K562 (cell line): ENCODE data around the gene SLC7A5. TPM values are rescaled to one million over a fixed set of nuclear protein-coding genes. Genes with fewer than 3 reads are reported as not detected.

Experiments used
- ATAC-seq: fragments of 200-7000 bp; cut with Tn5 transposase; 3 replicates; pipeline ENCODE4 v1.9.1; 2020; ENCODE audit warnings: moderate library complexity
- BruUV-seq: library from RNA; stranded (reverse); fragments of 400-500 nt; replicated peaks from 2 replicates; lab custom pipeline; 2021; lab: Mats Ljungman, UMichigan
- CTCF ChIA-PET: fragments of 300-600 bp; formaldehyde crosslinking; extraction: SDS; loops from one replicate; lab custom pipeline; 2021; ENCODE audit warnings: low intra/inter-chr PET ratio; lab: Yijun Ruan, JAX
- POLR2A ChIA-PET: fragments of 300-600, 350-650 bp; sonication (Branson Sonifier 250); formaldehyde crosslinking; extraction: SDS; loops from one replicate; lab custom pipeline; 2021; ENCODE audit warnings: antibody characterized with exemption, inconsistent platforms; lab: Yijun Ruan, JAX
- DNase-seq, 4 experiments: peaks; one replicate each; pipeline versions ENCODE4 v3.0.0 to v3.0.0-alpha.2; 2011 to 2018; ENCODE audit warnings: low spot score in 3 of 4, mixed read lengths in 3 of 4; ENCODE audit errors: extremely low read depth in 1 of 4
- FAIRE-seq: peaks from 2 replicates; lab custom pipeline; 2011; peaks lifted over from hg19 to GRCh38; lab: Jason Lieb, UNC
- H2AFZ ChIP-seq: 2 replicates; pipeline ENCODE4 v1.6.0; 2011; ENCODE audit warnings: low read depth, low read length, control low read depth, inconsistent platforms
- H3K27ac ChIP-seq: fragments of 200-600 bp; 3 replicates; pipeline ENCODE4 v1.8.0; 2011; ENCODE audit warnings: low read depth, mild to moderate bottlenecking, control low read depth, inconsistent platforms, low read length, moderate library complexity, mixed read lengths; ENCODE audit errors: extremely low read depth
- H3K27me3 ChIP-seq, 2 experiments: fragments of 300-600 bp in 1 of 2; 2 replicates in 1 of 2; 3 replicates in 1 of 2; pipeline versions ENCODE4 v1.6.0 to v1.8.0; 2011; ENCODE audit warnings: inconsistent platforms in 2 of 2, low read length in 2 of 2, mild to moderate bottlenecking in 1 of 2, mixed read lengths in 1 of 2, moderate library complexity in 1 of 2; ENCODE audit not compliant: control insufficient read depth in 2 of 2, insufficient read depth in 2 of 2
- H3K36me3 ChIP-seq: fragments of 300-600 bp; 3 replicates; pipeline ENCODE4 v1.8.0; 2011; ENCODE audit warnings: mild to moderate bottlenecking, low read length, inconsistent platforms; ENCODE audit not compliant: control insufficient read depth, insufficient read depth
- H3K4me1 ChIP-seq, 2 experiments: fragments of 200-600 bp in 1 of 2; replicated peaks in 1 of 2; 2 replicates in 1 of 2; 3 replicates in 1 of 2; pipeline versions ENCODE4 v1.5.1 to v1.8.0; 2011; ENCODE audit warnings: inconsistent platforms in 2 of 2, low read length in 2 of 2, mild to moderate bottlenecking in 1 of 2, mixed read lengths in 1 of 2, moderate library complexity in 1 of 2; ENCODE audit not compliant: control insufficient read depth in 2 of 2, insufficient read depth in 2 of 2
- H3K4me2 ChIP-seq: 2 replicates; pipeline ENCODE4 v1.6.1; 2011; ENCODE audit warnings: low read length, control low read depth, inconsistent platforms, mixed read lengths; ENCODE audit not compliant: insufficient read depth
- H3K4me3 ChIP-seq: fragments of 200-600 bp; sonication (generic), shearing (Covaris generic); 2 replicates; pipeline ENCODE4 v1.5.1; 2016; ENCODE audit warnings: control low read depth, inconsistent platforms
- H3K79me2 ChIP-seq: fragments of 200-600 bp; 3 replicates; pipeline ENCODE4 v1.8.0; 2011; ENCODE audit warnings: low read length, inconsistent platforms; ENCODE audit not compliant: control insufficient read depth, insufficient read depth
- H3K9ac ChIP-seq, 2 experiments: 2 replicates each; pipeline versions ENCODE4 v1.6.0 to v1.6.1; 2011; ENCODE audit warnings: low read depth in 2 of 2, low read length in 2 of 2, control low read depth in 1 of 2, inconsistent platforms in 1 of 2, mild to moderate bottlenecking in 1 of 2, mixed read lengths in 1 of 2; ENCODE audit not compliant: insufficient read depth in 1 of 2
- H3K9me1 ChIP-seq: one replicate; pipeline ENCODE4 v1.6.0; 2011; ENCODE audit warnings: inconsistent platforms, mild to moderate bottlenecking, low read length, moderate library complexity; ENCODE audit not compliant: control insufficient read depth, insufficient read depth
- H3K9me3 ChIP-seq: replicated peaks from 2 replicates; pipeline ENCODE4 v1.5.1; 2011; ENCODE audit warnings: low read depth, low read length, inconsistent platforms; ENCODE audit not compliant: control insufficient read depth, insufficient read depth
- H4K20me1 ChIP-seq: replicated peaks from 2 replicates; pipeline ENCODE4 v1.6.1; 2011; ENCODE audit warnings: low read length, inconsistent platforms, mixed read lengths; ENCODE audit not compliant: control insufficient read depth, insufficient read depth
- POLR2G ChIP-seq: fragments of 200-400 bp; formaldehyde crosslinking; IDR thresholded peaks from 2 replicates; pipeline ENCODE4 v1.6.1; 2017; ENCODE audit warnings: low read depth, mild to moderate bottlenecking, antibody characterized with exemption, low read length, moderate library complexity
- RBM22 ChIP-seq: fragments of 200-400 bp; formaldehyde crosslinking; IDR thresholded peaks from 2 replicates; pipeline ENCODE4 v1.6.1; 2018; ENCODE audit warnings: low read length, low read depth; ENCODE audit not compliant: poor library complexity, severe bottlenecking
- TBL1XR1 ChIP-seq, 2 experiments: IDR thresholded peaks; 2 replicates each; pipeline ENCODE4 v1.6.1; 2012; ENCODE audit warnings: improper control_type of control experiment in 2 of 2, low read length in 2 of 2, mild to moderate bottlenecking in 1 of 2
- WGBS: fragments of 100-300 bp; shearing (Covaris generic); methylation state at CpG from one replicate; pipeline ENCODE4 v1.1.6; 2016; ENCODE audit warnings: low coverage, mixed read lengths; ENCODE audit not compliant: insufficient coverage; ENCODE audit errors: missing lambda C conversion rate; 5-methylcytosine and 5-hydroxymethylcytosine counted together
- in situ Hi-C: fragments of 300-500 bp; cut with MboI; formaldehyde crosslinking; loops from 4 replicates; pipeline ENCODE4 v1.15.0; 2018; ENCODE audit warnings: inconsistent platforms, mixed read lengths
- intact Hi-C: fragments of 100-400 bp; cut with micrococcal nuclease; formaldehyde crosslinking; loops from 2 replicates; pipeline ENCODE4 v1.14.2; 2022
- polyA plus RNA-seq, 8 experiments: library from polyadenylated mRNA; depleted of rRNA in 4 of 8; stranded (reverse) in 5 of 8; unstranded in 3 of 8; fragments of >200 nt; fragmentation: Nextera tagmentation in 2 of 8; fragmentation: Illumina TruSeq in 1 of 8; extraction: Ambion mirVana in 2 of 8; extraction: Trizol in 1 of 8; gene quantifications; 2 replicates each; pipeline versions ENCODE4 v1.2.1 to v1.2.3, GENCODE V29; 2011 to 2014; ENCODE audit warnings: inconsistent platforms in 1 of 8, missing spikeins in 1 of 8
- total RNA-seq, 7 experiments: library from RNA; depleted of rRNA in 6 of 7; stranded (reverse); fragments of >200 nt in 6 of 7; fragmentation: Illumina TruSeq in 2 of 7; extraction: Trizol in 2 of 7; gene quantifications; 2 replicates each; pipeline versions ENCODE4 v1.2.1 to v1.2.3, GENCODE V29; 2011 to 2021; ENCODE audit warnings: low replicate concordance in 1 of 7

Gene SLC7A5
- total and polyA plus RNA-seq, 9 of the 15 experiments (the other 6 are each of a cell fraction or from before 2014, with no cell fraction given), result 1.9 to 220 (median 18.6) TPM

DNA sequence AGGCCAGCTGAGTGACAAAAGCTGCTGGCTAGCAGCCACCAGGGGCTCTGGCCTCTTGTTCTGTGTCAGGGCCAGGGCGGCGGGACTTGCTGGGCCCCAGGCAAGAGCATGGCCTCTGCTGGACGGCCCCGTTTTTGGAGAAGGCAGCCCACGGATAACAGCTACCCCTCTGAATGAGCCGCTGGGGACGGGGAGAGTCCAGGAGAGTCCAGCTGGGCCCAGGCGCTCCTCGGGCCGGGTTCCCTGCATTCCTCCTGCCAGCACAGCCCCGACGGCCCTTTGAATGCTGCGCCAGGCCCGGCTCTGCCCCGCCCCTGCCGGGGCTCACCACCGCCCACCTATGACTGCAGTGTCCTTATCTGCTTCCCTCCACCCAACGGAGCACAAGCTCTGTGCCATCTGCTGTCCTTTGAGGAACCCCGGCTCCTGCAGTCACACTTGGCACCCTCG is 33.4 kb downstream of the SLC7A5 start:
- Histone ChIP-seq H3K4me1 (peaks cover 0 to 42% of the 10 kb centered on the region in 2 experiments; a peak in 1 of 5 replicates), H3K9ac (no peak overlapping the region), H4K20me1 (peaks cover 20% of the 10 kb centered on the region; the same call in 1 of the 2 replicates), H3K4me3 (no peak overlapping the region), H3K9me3 (no peaks in the 10 kb centered on the region), H3K4me2 (no peak overlapping the region), H2AFZ (no peak overlapping the region), H3K27ac (no peak overlapping the region), H3K27me3 (no peaks in the 10 kb centered on the region)
- BruUV-seq, result no TSS peak
- 89% methylated on average over 17 of the region's 20 CpGs for WGBS
- ATAC-seq (no peak), DNase-seq (no peak), FAIRE-seq (no peak)
- POLR2A ChIA-PET, result interaction anchor here (0.7 to 4.2 kb wide), 6 partner anchors 8 to 32 kb away, joined by 3 to 28 read pairs (median 4); no protein-coding TSS in a partner anchor
- intact Hi-C loops, result no loop called here
- in situ Hi-C loops, result no loop called here
- TF ChIP-seq POLR2G (peak; percentile 57), TBL1XR1 (IDR thresholded peaks at IDR 0.05; ENCODE audit: low read length in 2 of 2) (no peak), RBM22 (peak; percentile 51)
- TF ChIP-seq, all 486 proteins: peak for 2
- peaks cover 3% of the 10 kb centered on the region for H3K9me1 ChIP-seq
- H3K36me3 ChIP-seq, result peaks cover 95% of the 10 kb centered on the region; the same call in 2 of the 3 replicates
- CTCF ChIA-PET, result no interaction called here
- no peaks in the 10 kb centered on the region for H3K79me2 ChIP-seq
